ACHN (cell line): Measurements from ENCODE around the gene CGB3.

Experiments used
- DNase-seq: peaks from one replicate; pipeline ENCODE4 v3.0.0-alpha.2; 2015
- in situ Hi-C: cut with HindIII; loops from 2 replicates; pipeline ENCODE4 v1.10.0; 2017; ENCODE audit warnings: low sequenced_read_pairs, low pct_ligation_motif_present, low pct_unique_long_range_greater_than_20kb

Gene CGB3

GRCh38 chr19:48992581-48993174 lies 31.5 kb downstream of the CGB3 start:
- DNase-seq = peak; percentile 14
- in situ Hi-C loops = no loop called here

- DNase-seq = peak; percentile 65
- in situ Hi-C loops = no loop called here
Observed at GRCh38 chr19:48991873-48992580, 32.1 kb downstream of the CGB3 start.

- no peak for DNase-seq
- in situ Hi-C loops = no loop called here
Observed at GRCh38 chr19:48991011-48991609, 33.0 kb downstream of the CGB3 start.

GRCh38 chr19:48990400-48990799 lies 33.7 kb downstream of the CGB3 start:
- DNase-seq = no peak
- in situ Hi-C loops = no loop called here

- in situ Hi-C loops = no loop called here
Observed at GRCh38 chr19:48989701-48990291, 34.3 kb downstream of the CGB3 start.

GRCh38 chr19:48988860-48989259 lies 35.3 kb downstream of the CGB3 start:
- in situ Hi-C loops = no loop called here
- DNase-seq = no peak

More at GRCh38 chr19:48989701-48990291, 34.3 kb downstream of the CGB3 start:
- no peak for DNase-seq

- no peak for DNase-seq
- in situ Hi-C loops = no loop called here
Observed at GRCh38 chr19:48988286-48988685, 35.8 kb downstream of the CGB3 start.

GRCh38 chr19:48987323-48987722 lies 36.8 kb downstream of the CGB3 start:
- in situ Hi-C loops = no loop called here
- DNase-seq = no peak

GRCh38 chr19:48986211-48986610 lies 37.9 kb downstream of the CGB3 start:
- in situ Hi-C loops = no loop called here

GRCh38 chr19:48985711-48986110 lies 38.4 kb downstream of the CGB3 start:
- no peak for DNase-seq
- in situ Hi-C loops = no loop called here

More at GRCh38 chr19:48986211-48986610, 37.9 kb downstream of the CGB3 start:
- DNase-seq = no peak

GRCh38 chr19:48982280-48982679 lies 41.9 kb downstream of the CGB3 start:
- no peak for DNase-seq
- in situ Hi-C loops = no loop called here

GRCh38 chr19:48977061-48977460 lies 47.1 kb downstream of the CGB3 start:
- no peak for DNase-seq
- in situ Hi-C loops = no loop called here

GRCh38 chr19:48975947-48976847 lies 47.9 kb downstream of the CGB3 start:
- in situ Hi-C loops = no loop called here
- no peak for DNase-seq
